Suppressor macrophage treated with lipopolysaccharide for 4 hours (primary cell): ENCODE data around the gene ZNF212.

Source experiments
- DNase-seq: peaks from one replicate; pipeline ENCODE4 v3.0.0-alpha.2; 2020

ZNF212 gene

DNA sequence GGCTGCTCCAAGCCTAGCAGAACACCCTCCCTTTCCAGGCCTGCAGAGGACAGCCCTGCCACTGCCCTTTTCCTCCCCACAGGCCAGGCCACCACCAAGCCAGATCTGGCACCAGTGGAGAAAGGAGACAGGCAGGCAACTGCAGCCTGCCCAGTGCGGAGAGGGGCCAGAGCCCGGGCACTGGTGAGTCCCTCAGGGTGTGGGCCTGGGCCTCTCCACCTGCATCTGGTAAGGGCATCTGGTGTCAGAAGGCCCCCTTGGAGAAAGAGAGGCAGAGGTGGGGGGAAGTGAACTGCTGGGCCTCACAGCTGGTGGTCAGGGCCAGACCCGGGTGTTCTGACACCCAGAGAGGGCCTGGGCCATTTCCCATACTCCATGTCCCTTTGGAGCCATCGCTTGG lies 50.4 kb downstream of the ZNF212 start:
- DNase-seq: no peak

- no peak for DNase-seq
Observed at GRCh38 chr7:149291036-149291780, 51.8 kb downstream of the ZNF212 start.

DNA sequence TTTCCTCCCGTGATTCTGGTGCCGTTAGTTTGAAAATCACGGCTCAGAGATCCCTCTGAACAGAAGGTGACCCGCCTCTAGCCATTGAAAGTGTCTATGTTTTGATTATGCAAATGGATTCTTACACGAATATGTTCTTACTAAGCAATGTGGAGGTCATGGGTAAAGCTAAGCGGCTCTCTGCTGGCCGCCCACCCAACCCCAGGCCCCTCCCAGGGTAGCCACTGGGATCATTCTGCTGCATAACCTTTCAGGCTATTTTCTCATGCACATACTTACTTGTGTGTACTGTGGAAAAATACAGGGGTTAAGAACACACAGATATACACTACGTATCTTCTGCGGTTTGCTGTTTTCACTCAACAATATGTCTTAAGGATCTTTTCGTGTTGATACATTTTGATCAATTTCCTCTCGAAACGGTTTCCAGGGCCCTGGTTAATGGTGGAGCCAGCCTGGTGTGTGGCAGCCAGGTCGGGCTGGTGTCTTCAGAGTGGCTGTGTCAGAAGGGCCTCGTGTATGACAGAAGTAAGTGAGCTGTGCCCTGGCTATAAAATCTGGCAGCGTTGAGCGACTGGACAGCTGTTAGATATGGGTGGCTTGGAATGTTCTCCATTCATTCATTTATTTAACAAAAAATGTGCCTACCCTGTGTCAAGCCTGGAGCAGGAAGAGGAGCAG lies 52.5 kb downstream of the ZNF212 start:
- DNase-seq: no peak

- DNase-seq: no peak
Observed at GRCh38 chr7:149292462-149292823, 53.0 kb downstream of the ZNF212 start.

DNA sequence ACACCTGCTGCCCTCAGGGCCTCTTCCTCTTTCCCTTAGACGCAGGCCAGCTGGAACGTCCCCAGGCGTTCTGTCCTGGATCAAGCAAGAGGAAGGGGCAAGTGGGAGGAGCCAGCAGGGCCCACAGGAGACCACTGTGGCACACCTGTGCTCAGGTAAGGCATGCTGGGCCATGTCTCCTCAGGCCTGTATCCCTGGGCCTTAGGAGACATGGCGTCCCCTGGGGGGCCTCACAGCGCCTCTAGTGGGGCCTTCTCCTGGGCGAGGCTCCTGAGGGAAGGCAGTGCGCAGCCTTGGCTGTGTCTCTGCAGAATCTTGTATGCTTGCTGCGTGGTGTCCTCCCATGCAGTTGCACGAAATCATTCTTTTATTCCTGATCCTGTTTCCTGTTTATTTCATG lies 53.9 kb downstream of the ZNF212 start:
- DNase-seq: no peak

- DNase-seq: no peak
Observed at GRCh38 chr7:149293946-149294633, 54.6 kb downstream of the ZNF212 start.

DNA sequence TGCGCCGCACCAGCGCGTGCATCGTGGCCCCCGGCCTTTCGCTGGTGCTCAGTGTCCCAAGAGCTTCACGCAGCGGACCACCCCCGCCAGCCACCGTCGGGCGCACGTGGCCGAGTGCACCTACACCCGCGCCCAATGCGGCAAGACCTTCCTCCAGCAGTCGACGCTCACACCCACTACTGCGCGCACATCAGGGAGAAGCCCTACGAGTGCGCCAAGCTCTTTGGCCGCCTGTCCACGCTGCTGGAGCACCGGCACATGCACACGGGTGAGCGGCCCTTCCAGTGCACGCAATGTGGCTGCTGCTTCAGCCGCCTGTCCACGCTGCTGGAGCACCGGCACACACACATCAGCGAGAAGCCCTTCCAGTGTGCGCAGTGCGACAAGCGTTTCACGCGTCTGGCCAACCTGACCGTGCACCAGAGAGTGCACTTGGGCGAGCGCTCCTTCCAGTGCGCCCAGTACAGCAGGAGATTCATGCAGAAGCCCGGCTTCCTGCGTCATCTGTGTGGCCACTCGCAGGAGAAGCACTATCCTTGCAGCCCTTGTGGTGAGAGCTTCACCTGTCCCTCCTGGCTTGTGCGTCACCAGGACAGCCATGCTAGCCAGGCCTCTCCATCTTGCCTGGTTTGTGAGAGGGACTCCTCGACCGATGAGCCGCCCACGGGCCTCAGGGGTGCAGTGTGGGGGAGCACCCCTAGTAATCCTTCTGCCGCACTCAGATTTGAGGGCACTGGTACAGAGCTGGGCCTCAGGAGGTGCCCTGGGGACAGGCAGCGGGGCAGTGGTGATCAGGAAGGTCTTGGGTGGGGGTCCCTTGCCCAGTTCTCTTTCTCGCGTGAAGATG lies 55.4 kb downstream of the ZNF212 start:
- DNase-seq: no peak

DNA sequence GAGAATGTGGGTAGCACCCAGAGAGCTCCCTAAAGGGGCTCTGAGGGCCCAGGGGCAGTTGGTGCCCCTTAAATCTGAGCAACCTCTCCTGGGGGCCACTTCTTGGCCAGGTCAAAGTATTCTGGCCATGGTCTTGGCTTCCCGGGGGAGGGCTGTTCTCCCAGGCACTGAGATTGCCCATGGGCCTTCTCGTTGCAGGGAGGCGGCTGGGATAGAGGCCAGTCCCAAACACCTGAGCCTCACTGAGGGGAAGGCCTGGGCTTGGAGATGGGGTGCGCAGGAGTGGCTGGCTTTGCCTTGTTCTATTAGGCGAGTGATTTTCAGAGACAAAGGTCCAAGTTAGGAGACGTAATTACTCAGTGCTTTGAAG lies 56.0 kb downstream of the ZNF212 start:
- DNase-seq: no peak

DNA sequence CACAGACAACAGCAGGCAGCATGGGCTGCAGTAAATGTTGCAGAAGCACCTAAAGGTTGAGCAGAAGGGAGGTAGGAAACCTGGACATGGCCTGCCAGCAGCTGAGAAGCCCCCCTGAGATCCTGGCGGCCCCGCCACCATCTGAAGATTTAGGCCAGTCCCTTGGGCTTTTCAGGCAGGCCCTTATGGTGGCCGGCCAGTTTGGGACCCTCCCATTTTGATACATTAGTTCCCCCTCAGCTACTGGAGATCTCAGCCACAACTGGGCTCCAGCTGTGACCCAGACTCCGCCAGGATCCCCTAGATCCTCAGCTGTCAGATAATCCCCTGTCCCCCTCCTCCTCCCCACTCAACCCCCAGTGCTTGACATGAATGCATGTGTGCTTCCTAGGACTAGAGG lies 56.9 kb downstream of the ZNF212 start:
- DNase-seq: no peak

DNA sequence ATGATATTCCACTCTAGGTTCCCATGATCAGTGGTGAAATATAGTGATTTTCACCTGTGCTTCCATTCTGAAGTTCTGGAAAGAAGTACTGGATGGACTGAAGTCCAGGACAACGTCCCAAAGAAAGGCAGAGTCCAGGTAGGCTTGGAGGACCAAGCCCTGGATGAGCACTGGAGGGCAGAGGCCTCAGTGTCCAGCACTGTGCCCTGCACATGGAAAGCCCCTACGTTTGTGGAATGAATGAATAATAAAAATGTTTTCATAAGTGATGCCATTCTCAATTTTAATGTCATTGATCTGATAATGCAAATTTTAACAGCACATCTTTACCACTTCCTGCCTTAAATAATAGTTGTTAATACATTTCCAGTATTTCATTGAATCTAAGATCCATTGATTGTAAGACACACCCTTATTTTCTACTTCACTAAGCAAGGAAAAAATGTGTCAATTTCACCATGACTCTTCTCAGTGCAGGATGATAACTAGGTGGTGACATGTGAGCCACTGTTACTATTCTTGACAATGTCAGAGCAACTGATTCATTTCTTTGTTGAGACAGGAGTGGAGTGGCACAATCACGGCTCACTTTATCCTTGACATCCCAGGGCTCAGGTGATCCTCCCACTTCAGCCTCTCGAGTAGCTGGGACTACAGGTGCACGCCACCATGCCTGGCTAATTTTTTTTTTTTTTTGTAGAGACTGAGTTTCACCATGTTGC lies 57.7 kb downstream of the ZNF212 start:
- DNase-seq: no peak

GRCh38 chr7:149300620-149301285 lies 61.3 kb downstream of the ZNF212 start:
- no peak for DNase-seq

- DNase-seq: no peak
Observed at GRCh38 chr7:149302222-149302621, 62.8 kb downstream of the ZNF212 start.

- no peak for DNase-seq
Observed at GRCh38 chr7:149302865-149303264, 63.4 kb downstream of the ZNF212 start.

GRCh38 chr7:149304006-149304405 lies 64.6 kb downstream of the ZNF212 start:
- DNase-seq: no peak
